Activated CD8-positive, alpha-beta memory T cell treated with anti-CD3 and anti-CD28 coated beads, Interleukin-2, amount 10 ng/mL, durations not matched to agents 7 days and 5 days (primary cell): ENCODE data around the gene SYTL2. TPM values are rescaled to one million over a fixed set of nuclear protein-coding genes. Genes with fewer than 3 reads are reported as not detected.

Experiments
- ATAC-seq: fragments of 150-1000 bp; cut with Tn5 transposase; one replicate; pipeline ENCODE4 v1.10.0; 2021; ENCODE audit warnings: moderate library complexity
- CTCF ChIA-PET: fragments of 350-600 bp; sonication (Branson Sonifier 250); formaldehyde crosslinking; loops from one replicate; lab custom pipeline; 2021; ENCODE audit warnings: antibody characterized with exemption; lab: Charles Lee
- DNase-seq: peaks from one replicate; pipeline ENCODE4 v3.0.0-alpha.2; 2020
- H3K27ac Mint-ChIP-seq: one replicate; pipeline ENCODE4 v1.8.0; 2021; ENCODE audit warnings: mild to moderate bottlenecking, mixed read lengths
- H3K27me3 Mint-ChIP-seq: one replicate; pipeline ENCODE4 v1.8.0; 2021; ENCODE audit warnings: mixed read lengths
- H3K36me3 Mint-ChIP-seq: one replicate; pipeline ENCODE4 v1.8.0; 2021; ENCODE audit warnings: mild to moderate bottlenecking, mixed read lengths
- H3K4me1 Mint-ChIP-seq: one replicate; pipeline ENCODE4 v1.8.0; 2021; ENCODE audit warnings: mixed read lengths
- H3K4me3 Mint-ChIP-seq: one replicate; pipeline ENCODE4 v1.8.0; 2021; ENCODE audit warnings: mild to moderate bottlenecking, moderate library complexity, mixed read lengths
- H3K9me3 Mint-ChIP-seq: one replicate; pipeline ENCODE4 v1.8.0; 2022; ENCODE audit warnings: low read depth, mixed read lengths
- total RNA-seq, 2 experiments: library from RNA; stranded (reverse); gene quantifications; one replicate each; pipeline ENCODE4 v1.2.3, GENCODE V29; 2021

Gene SYTL2
- total RNA-seq, 2 experiments from 2014 or later, result 73.7 to 78.0 TPM

GRCh38 chr11:85803920-85804319, 7.0 kb downstream of the SYTL2 start:
- no peak overlapping the region for H3K4me3 Mint-ChIP-seq
- peaks cover 25% of the 10 kb centered on the region for H3K4me1 Mint-ChIP-seq
- no peaks in the 10 kb centered on the region for H3K27me3 Mint-ChIP-seq
- H3K27ac Mint-ChIP-seq, result no peak overlapping the region
- peaks cover 18% of the 10 kb centered on the region for H3K36me3 Mint-ChIP-seq
- DNase-seq (no peak), ATAC-seq (no peak)
- CTCF ChIA-PET, result no interaction called here
- no peaks in the 10 kb centered on the region for H3K9me3 Mint-ChIP-seq

- no peaks in the 10 kb centered on the region for H3K27me3 Mint-ChIP-seq
- no peak overlapping the region for H3K4me3 Mint-ChIP-seq
- no peaks in the 10 kb centered on the region for H3K9me3 Mint-ChIP-seq
- no peak for DNase-seq
- no peak for ATAC-seq
- H3K4me1 Mint-ChIP-seq, result peaks cover 23% of the 10 kb centered on the region
- H3K27ac Mint-ChIP-seq, result no peak overlapping the region
- peaks cover 20% of the 10 kb centered on the region for H3K36me3 Mint-ChIP-seq
- CTCF ChIA-PET, result no interaction called here
Observed at GRCh38 chr11:85803303-85803702, 7.6 kb downstream of the SYTL2 start.

- CTCF ChIA-PET, result no interaction called here
- H3K9me3 Mint-ChIP-seq, result no peaks in the 10 kb centered on the region
- peaks cover 21% of the 10 kb centered on the region for H3K4me1 Mint-ChIP-seq
- H3K36me3 Mint-ChIP-seq, result peaks cover 21% of the 10 kb centered on the region
- no peak overlapping the region for H3K27ac Mint-ChIP-seq
- DNase-seq (no peak), ATAC-seq (no peak)
- no peaks in the 10 kb centered on the region for H3K27me3 Mint-ChIP-seq
- no peak overlapping the region for H3K4me3 Mint-ChIP-seq
Observed at GRCh38 chr11:85801527-85801926, 9.4 kb downstream of the SYTL2 start.

- H3K4me3 Mint-ChIP-seq, result no peak overlapping the region
- no peak for DNase-seq
- H3K36me3 Mint-ChIP-seq, result peaks cover 21% of the 10 kb centered on the region
- no peaks in the 10 kb centered on the region for H3K27me3 Mint-ChIP-seq
- H3K9me3 Mint-ChIP-seq, result no peaks in the 10 kb centered on the region
- H3K27ac Mint-ChIP-seq, result no peak overlapping the region
- peak; percentile 27 for ATAC-seq
- CTCF ChIA-PET, result no interaction called here
- H3K4me1 Mint-ChIP-seq, result peaks cover 19% of the 10 kb centered on the region
Observed at GRCh38 chr11:85800595-85801342, 10.2 kb downstream of the SYTL2 start.

GRCh38 chr11:85799142-85799541, 11.8 kb downstream of the SYTL2 start:
- H3K27me3 Mint-ChIP-seq, result no peaks in the 10 kb centered on the region
- H3K27ac Mint-ChIP-seq, result no peak overlapping the region
- no peak for ATAC-seq
- no peak for DNase-seq
- H3K9me3 Mint-ChIP-seq, result no peaks in the 10 kb centered on the region
- H3K4me1 Mint-ChIP-seq, result peaks cover 23% of the 10 kb centered on the region
- no peak overlapping the region for H3K4me3 Mint-ChIP-seq
- CTCF ChIA-PET, result no interaction called here
- H3K36me3 Mint-ChIP-seq, result peaks cover 18% of the 10 kb centered on the region

- H3K4me3 Mint-ChIP-seq, result no peak overlapping the region
- H3K36me3 Mint-ChIP-seq, result peaks cover 21% of the 10 kb centered on the region
- peaks cover 23% of the 10 kb centered on the region for H3K4me1 Mint-ChIP-seq
- DNase-seq (no peak), ATAC-seq (no peak)
- no peaks in the 10 kb centered on the region for H3K9me3 Mint-ChIP-seq
- H3K27me3 Mint-ChIP-seq, result no peaks in the 10 kb centered on the region
- H3K27ac Mint-ChIP-seq, result no peak overlapping the region
- CTCF ChIA-PET, result no interaction called here
Observed at GRCh38 chr11:85798361-85798760, 12.6 kb downstream of the SYTL2 start.

GRCh38 chr11:85795712-85796487, 15.0 kb downstream of the SYTL2 start:
- H3K36me3 Mint-ChIP-seq, result peaks cover 17% of the 10 kb centered on the region
- H3K27me3 Mint-ChIP-seq, result no peaks in the 10 kb centered on the region
- H3K4me3 Mint-ChIP-seq, result no peak overlapping the region
- H3K4me1 Mint-ChIP-seq, result peaks cover 14% of the 10 kb centered on the region
- no peaks in the 10 kb centered on the region for H3K9me3 Mint-ChIP-seq
- no peak overlapping the region for H3K27ac Mint-ChIP-seq
- CTCF ChIA-PET, result interaction anchor here (1.3 to 2.4 kb wide), 3 partner anchors 14 to 101 kb away, joined by 3 to 8 read pairs (median 7); no protein-coding TSS in a partner anchor
- ATAC-seq (no peak), DNase-seq (no peak)

GRCh38 chr11:85791409-85791990, 19.4 kb downstream of the SYTL2 start:
- no peak for DNase-seq
- Mint-ChIP-seq H3K27ac (no peak overlapping the region), H3K36me3 (peaks cover 16% of the 10 kb centered on the region), H3K9me3 (no peaks in the 10 kb centered on the region), H3K4me3 (no peak overlapping the region), H3K27me3 (no peaks in the 10 kb centered on the region), H3K4me1 (peaks cover 22% of the 10 kb centered on the region)
- no peak for ATAC-seq
- CTCF ChIA-PET, result interaction anchor here (0.7 to 0.8 kb wide), 2 partner anchors 66 to 723 kb away, joined by 3 read pairs; no protein-coding TSS in a partner anchor

- no peaks in the 10 kb centered on the region for H3K9me3 Mint-ChIP-seq
- CTCF ChIA-PET, result no interaction called here
Observed at GRCh38 chr11:85787809-85788760, 22.9 kb downstream of the SYTL2 start.

GRCh38 chr11:85787168-85787567, 23.8 kb downstream of the SYTL2 start:
- Mint-ChIP-seq H3K27me3 (no peaks in the 10 kb centered on the region), H3K4me1 (peaks cover 44% of the 10 kb centered on the region), H3K4me3 (no peak overlapping the region), H3K27ac (peak overlapping the region; percentile 28), H3K9me3 (peaks cover 2% of the 10 kb centered on the region), H3K36me3 (peaks cover 28% of the 10 kb centered on the region)
- ATAC-seq (peak; percentile 27), DNase-seq (no peak)
- CTCF ChIA-PET, result interaction anchor here (0.7 to 1.1 kb wide), 2 partner anchors 12 to 172 kb away, joined by 3 read pairs; no protein-coding TSS in a partner anchor

More at GRCh38 chr11:85787809-85788760, 22.9 kb downstream of the SYTL2 start:
- H3K4me1 Mint-ChIP-seq, result peaks cover 40% of the 10 kb centered on the region
- no peak overlapping the region for H3K4me3 Mint-ChIP-seq
- H3K27ac Mint-ChIP-seq, result no peak overlapping the region
- no peak for DNase-seq
- peaks cover 19% of the 10 kb centered on the region for H3K36me3 Mint-ChIP-seq
- no peak for ATAC-seq
- no peaks in the 10 kb centered on the region for H3K27me3 Mint-ChIP-seq

- Mint-ChIP-seq H3K27ac (no peak overlapping the region), H3K4me1 (peaks cover 58% of the 10 kb centered on the region), H3K36me3 (peaks cover 35% of the 10 kb centered on the region), H3K4me3 (no peak overlapping the region), H3K9me3 (peaks cover 2% of the 10 kb centered on the region), H3K27me3 (no peaks in the 10 kb centered on the region)
- DNase-seq (no peak), ATAC-seq (no peak)
- CTCF ChIA-PET, result interaction anchor here (1.4 kb wide), 1 partner anchor 116 kb away, joined by 3 read pairs; no protein-coding TSS in a partner anchor
Observed at GRCh38 chr11:85784480-85785265, 26.3 kb downstream of the SYTL2 start.

GRCh38 chr11:85783758-85784157, 27.2 kb downstream of the SYTL2 start:
- Mint-ChIP-seq H3K36me3 (peaks cover 35% of the 10 kb centered on the region), H3K27me3 (no peaks in the 10 kb centered on the region), H3K4me1 (peaks cover 58% of the 10 kb centered on the region), H3K4me3 (no peak overlapping the region), H3K9me3 (peaks cover 2% of the 10 kb centered on the region), H3K27ac (no peak overlapping the region)
- no peak for DNase-seq
- CTCF ChIA-PET, result no interaction called here
- ATAC-seq, result no peak
